GM21528 (cell line): ENCODE results near the gene TMC8.
A peak's percentile ranks its signal among the peaks of the same experiment; 100 is the strongest.
"Not testable (repeated sequence)": the region's sequence is repeated elsewhere in the genome, so short reads cannot be mapped to it uniquely, and the experiment has no call there.

Experiments
- ATAC-seq: cut with Tn5 transposase; IDR thresholded peaks from one replicate; pipeline ENCODE4 v1.9.1; 2021; ENCODE audit warnings: mild to moderate bottlenecking, moderate library complexity; ENCODE audit not compliant: unreplicated experiment, low FRiP score

The TMC8 gene

DNA sequence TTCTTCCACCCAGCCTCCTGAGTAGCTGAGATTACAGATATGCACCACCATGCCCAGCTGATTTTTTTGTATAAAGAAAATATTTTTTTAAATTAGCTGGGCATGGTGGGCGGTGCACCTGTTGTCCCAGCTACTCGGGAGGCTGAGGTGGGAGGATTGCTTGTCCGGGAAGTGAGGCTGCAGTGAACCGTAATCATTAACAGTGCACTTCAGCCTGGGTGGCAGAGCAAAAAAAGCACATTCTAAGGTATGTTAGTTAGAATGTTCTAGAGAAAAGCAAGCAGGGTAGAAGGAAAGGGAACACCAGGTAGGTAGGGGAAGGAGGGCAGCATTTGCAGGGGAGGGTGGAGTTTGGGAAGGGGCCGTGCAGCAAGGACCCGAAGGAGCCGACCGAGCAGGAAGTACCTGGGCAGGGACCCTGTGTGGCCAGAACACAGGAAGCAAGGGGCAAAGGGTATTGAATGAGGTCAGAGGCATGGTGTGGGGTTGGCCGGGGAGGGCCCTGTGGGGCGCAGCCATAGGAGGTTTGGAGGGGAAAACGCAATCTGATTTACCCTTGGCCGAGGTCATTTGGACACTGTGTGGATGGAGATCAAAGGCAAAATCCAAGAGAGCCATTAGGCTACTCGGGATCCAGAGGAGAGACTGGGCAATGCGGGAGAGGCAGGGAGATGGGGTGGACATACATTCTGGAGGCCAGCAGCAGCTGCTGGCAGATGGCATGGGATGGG is 17.9 kb downstream of the TMC8 start:
- no peak for ATAC-seq

GRCh38 chr17:78151514-78152008 is 21.0 kb downstream of the TMC8 start:
- ATAC-seq, result no peak

DNA sequence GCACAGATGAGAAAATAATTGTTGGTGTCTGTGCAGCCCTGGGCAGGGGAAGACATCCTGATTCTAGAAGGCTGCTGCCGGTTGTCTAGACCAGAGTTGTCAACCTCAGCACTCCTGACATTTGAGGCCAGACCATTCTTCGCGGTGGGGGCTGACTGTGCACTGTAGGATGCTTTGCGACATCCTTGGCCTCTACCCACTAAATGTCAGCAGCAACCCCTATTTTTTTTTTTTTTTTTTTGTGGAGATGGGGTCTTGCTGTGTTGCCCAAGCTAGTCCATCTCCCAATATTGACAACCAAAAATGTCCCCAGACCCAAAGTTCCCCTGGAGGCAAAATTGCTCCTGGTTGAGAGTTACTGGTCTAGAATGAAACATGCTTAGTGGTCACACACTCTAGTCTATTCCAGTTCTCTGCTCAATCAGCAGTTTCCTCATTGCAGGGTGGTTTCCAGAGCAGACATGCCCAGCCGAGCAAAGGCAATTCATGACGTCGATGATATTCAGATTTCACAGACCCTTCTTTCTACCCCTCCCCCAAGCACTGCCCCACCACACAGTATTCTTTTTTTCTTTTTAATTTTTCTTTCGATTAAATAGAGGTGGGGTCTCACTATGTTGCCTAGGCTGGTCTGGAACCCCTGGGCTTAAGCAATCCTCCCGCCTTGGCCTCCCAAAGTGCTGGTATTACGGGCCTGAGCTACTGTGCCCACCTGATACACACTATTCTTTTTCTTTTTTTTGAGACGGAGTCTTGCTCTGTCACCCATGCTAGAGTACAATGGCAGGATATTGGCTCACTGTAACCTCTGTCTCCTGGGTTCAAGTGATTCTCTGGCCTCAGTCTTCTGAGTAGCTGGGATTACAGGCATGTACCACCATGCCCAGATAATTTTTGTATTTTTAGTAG is 24.6 kb downstream of the TMC8 start:
- peak; percentile 47 for ATAC-seq

GRCh38 chr17:78159575-78160158 is 29.1 kb downstream of the TMC8 start:
- no peak for ATAC-seq

GRCh38 chr17:78163881-78164747 is 33.5 kb downstream of the TMC8 start:
- ATAC-seq, result no peak

GRCh38 chr17:78164748-78165607 is 34.4 kb downstream of the TMC8 start:
- ATAC-seq, result no peak

DNA sequence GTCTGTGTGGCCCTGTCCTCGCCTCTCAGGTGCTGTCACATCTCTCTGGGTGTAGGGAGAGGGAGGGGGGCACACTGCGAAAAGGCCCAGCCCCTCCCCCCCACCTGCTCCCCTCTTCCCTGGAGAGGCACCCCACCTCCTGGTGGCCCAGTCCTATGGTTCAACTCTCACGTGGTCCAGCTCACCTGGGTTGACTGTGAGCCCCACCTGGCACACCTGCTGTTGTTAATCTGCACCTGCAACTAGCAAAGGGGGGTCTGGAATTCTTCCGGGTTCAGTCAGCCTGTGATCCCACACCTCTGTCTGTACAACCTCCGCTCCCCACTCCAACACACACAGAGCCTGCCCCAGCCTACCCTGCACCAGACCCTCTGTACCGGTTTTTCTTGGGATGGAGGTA is 35.8 kb downstream of the TMC8 start:
- no peak for ATAC-seq

GRCh38 chr17:78168242-78168902 is 37.8 kb downstream of the TMC8 start, which contains the start of gene SYNGR2:
Gene SYNGR2, plus strand, starts transcription at chr17:78168581. Its CDS starts 36 bp downstream, at chr17:78168617.
- ATAC-seq, result peak; percentile 50

DNA sequence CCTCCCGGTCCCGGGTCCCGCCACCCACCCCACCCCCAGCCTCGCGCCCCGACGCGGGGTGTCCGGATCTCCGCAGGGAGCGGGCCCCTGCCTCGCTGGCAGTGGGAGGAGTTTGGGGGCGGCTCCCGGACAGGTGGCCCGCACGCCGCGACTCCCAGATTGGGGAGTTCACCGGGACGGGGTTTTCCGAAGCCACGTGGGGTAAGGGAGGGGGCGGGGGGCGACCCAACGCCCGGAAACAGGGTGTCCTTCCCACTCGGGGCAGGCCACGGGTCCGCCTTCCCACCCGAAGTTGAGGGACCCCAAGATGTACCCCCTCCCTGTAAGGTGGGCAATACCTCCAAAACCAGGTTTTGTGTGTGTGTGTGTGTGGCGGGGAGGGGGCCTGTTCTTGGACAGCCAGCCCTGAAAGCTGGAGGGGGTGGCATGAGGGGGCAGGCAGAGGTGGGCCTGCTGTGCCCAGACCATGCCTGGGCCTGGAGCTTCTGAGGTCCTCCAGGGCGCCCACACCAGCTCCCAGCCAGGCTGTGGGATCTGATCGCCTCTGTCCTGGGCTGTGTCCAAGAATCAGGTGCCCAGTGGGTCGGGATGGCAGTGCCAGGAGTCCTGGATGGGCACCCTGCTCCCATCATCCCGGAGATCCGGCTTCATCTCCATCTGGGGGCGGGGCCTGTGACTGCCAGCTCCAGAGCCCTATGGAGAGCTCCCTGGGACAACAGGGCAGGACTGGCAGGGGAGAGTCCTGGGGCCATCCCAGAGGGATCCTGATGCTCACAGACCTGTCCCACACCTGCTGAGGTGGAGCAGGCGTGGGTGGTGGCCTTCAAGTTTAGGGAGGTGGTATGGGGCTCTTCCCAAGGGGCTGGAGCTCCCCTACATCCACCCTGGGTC is 38.6 kb downstream of the TMC8 start:
- no peak for ATAC-seq

GRCh38 chr17:78170692-78171590 is 40.4 kb downstream of the TMC8 start:
- no peak for ATAC-seq

GRCh38 chr17:78171591-78172248 is 41.1 kb downstream of the TMC8 start:
- not testable (repeated sequence) for ATAC-seq

GRCh38 chr17:78172249-78173051 is 41.9 kb downstream of the TMC8 start:
- ATAC-seq, result no peak

- no peak for ATAC-seq
Observed at GRCh38 chr17:78173097-78173715, 42.6 kb downstream of the TMC8 start.

DNA sequence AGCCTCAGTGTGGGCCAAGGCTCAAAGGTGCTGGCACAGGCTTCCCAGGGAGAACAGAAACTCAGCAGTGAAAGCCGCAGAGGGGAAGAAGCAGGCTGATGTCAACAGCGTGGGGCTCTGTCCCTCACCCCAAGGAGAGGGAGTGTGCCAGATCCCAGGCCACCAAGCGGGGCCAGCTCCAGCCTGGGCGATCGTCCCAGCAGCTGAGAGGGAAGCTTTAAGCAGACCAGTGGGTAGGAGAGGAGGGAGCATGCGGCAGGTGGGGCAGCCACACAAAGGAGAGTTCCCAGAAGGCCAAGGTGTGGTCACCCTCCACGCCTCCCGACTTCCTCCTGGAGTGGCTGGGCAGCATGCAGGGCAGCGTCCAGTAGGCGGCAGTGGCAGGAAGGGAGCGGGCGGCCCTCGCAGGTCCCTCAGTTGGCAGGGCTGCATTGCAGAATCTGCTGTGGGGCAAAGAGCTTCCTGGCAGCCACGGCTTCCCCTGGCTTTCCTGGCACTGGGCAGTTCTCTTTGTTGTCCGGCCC is 43.8 kb downstream of the TMC8 start:
- no peak for ATAC-seq
